GM19324 (cell line): ENCODE data around the gene ADAP1.
"Not testable (repeated sequence)": the region's sequence is repeated elsewhere in the genome, so short reads cannot be mapped to it uniquely, and the experiment has no call there.

Experiments
- ATAC-seq: cut with Tn5 transposase; IDR thresholded peaks from one replicate; pipeline ENCODE4 v1.9.1; 2021; ENCODE audit warnings: mild to moderate bottlenecking, moderate library complexity; ENCODE audit not compliant: unreplicated experiment, low FRiP score

ADAP1 gene

GRCh38 chr7:960269-960871 is 5.9 kb upstream of the ADAP1 start:
- ATAC-seq = no peak

GRCh38 chr7:959740-960139 is 5.3 kb upstream of the ADAP1 start:
- ATAC-seq = not testable (repeated sequence)

GRCh38 chr7:959271-959670 is 4.8 kb upstream of the ADAP1 start:
- no peak for ATAC-seq

GRCh38 chr7:958221-959200 is 4.0 kb upstream of the ADAP1 start:
- no peak for ATAC-seq

- no peak for ATAC-seq
Observed at GRCh38 chr7:957418-958220, 3.1 kb upstream of the ADAP1 start.

GRCh38 chr7:956031-956430 is 1.6 kb upstream of the ADAP1 start:
- ATAC-seq = no peak

GRCh38 chr7:953547-954327 is 743 bp downstream of the ADAP1 start:
- ATAC-seq = peak; percentile 32

GRCh38 chr7:952548-953441 is 1.7 kb downstream of the ADAP1 start:
- no peak for ATAC-seq

GRCh38 chr7:951881-952547 is 2.5 kb downstream of the ADAP1 start:
- no peak for ATAC-seq

- no peak for ATAC-seq
Observed at GRCh38 chr7:949021-949934, 5.2 kb downstream of the ADAP1 start.

- ATAC-seq = no peak
Observed at GRCh38 chr7:947391-948210, 6.9 kb downstream of the ADAP1 start.

GRCh38 chr7:946256-946996 is 8.1 kb downstream of the ADAP1 start:
- ATAC-seq = no peak

- ATAC-seq = no peak
Observed at GRCh38 chr7:945556-946255, 8.8 kb downstream of the ADAP1 start.

- ATAC-seq = no peak
Observed at GRCh38 chr7:945147-945555, 9.3 kb downstream of the ADAP1 start.

- ATAC-seq = no peak
Observed at GRCh38 chr7:944744-945143, 9.7 kb downstream of the ADAP1 start.

GRCh38 chr7:943793-944192 is 10.7 kb downstream of the ADAP1 start:
- ATAC-seq = not testable (repeated sequence)
